ENCODE measurements around the gene EML6. TPM values are rescaled to one million over a fixed set of nuclear protein-coding genes. Genes with fewer than 3 reads are reported as not detected.

Gene EML6
- total and polyA plus RNA-seq, 2 of the 13 experiments (the other 11 are each of a cell fraction or from before 2014, with no cell fraction given): 17.2 to 32.4 TPM

DNA sequence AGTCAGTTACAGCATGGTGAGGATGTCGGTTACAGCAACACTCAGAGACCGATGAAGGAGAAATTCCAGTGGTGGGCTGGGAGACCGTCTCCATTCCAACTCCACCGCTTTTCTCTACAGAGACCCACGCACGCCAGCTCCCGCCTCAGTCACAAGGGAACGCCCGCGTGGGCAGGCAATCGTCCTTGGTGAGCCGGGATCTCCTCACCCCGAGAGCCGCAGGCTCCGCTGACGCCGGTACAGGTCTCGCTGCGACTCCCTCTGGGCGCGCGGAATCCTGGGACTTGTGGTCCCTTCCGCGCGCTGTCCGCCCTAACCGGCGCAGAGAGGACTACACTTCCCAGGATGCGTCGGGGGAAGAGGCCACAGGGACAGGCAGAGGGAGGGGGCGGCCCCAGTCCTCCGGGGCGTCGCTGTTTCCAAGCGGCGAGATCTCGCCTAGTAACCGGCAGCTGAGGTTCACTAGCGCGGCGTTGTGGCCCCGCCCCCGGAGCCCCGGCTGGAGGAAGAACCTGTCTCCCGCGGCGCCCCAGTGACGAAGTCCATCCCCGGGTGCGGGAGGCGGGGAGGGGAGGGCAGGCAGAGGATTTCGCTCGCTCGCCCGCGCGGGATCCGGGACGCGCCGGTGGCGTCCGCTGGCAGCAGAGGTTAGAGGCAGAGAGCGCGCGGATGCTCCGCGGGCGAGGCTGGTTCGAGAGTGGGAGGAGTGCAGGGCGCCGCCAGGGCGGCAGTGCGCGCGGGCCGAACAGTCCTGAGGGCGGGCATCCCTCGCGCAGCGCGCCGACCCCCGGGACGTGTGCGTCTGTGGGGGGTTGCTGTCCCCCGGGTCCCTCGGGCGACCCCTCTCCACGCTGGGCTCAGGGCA is at the start of gene EML6 (continued):
- no peak for TF ChIP-seq HNF1A (IDR thresholded peaks at IDR 0.05; ENCODE audit: low read depth)
- TF ChIP-seq HNF1A (CRISPR knock-in tag; IDR thresholded peaks at IDR 0.05; ENCODE audit: borderline replicate concordance): peak; percentile 90; the same call in 1 of the 2 replicates
- no peak for TF ChIP-seq ZNF672 (CRISPR knock-in tag; IDR thresholded peaks at IDR 0.05)
- TF ChIP-seq, protein P1, sequence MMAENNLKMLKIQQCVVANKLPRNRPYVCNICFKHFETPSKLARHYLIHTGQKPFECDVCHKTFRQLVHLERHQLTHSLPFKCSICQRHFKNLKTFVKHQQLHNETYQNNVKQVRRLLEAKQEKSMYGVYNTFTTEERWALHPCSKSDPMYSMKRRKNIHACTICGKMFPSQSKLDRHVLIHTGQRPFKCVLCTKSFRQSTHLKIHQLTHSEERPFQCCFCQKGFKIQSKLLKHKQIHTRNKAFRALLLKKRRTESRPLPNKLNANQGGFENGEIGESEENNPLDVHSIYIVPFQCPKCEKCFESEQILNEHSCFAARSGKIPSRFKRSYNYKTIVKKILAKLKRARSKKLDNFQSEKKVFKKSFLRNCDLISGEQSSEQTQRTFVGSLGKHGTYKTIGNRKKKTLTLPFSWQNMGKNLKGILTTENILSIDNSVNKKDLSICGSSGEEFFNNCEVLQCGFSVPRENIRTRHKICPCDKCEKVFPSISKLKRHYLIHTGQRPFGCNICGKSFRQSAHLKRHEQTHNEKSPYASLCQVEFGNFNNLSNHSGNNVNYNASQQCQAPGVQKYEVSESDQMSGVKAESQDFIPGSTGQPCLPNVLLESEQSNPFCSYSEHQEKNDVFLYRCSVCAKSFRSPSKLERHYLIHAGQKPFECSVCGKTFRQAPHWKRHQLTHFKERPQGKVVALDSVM (CRISPR knock-in tag; IDR thresholded peaks at IDR 0.05): peak; percentile 77
- no peak for TF ChIP-seq ZKSCAN5 (CRISPR knock-in tag; IDR thresholded peaks at IDR 0.05)
- TF ChIP-seq, protein P2, sequence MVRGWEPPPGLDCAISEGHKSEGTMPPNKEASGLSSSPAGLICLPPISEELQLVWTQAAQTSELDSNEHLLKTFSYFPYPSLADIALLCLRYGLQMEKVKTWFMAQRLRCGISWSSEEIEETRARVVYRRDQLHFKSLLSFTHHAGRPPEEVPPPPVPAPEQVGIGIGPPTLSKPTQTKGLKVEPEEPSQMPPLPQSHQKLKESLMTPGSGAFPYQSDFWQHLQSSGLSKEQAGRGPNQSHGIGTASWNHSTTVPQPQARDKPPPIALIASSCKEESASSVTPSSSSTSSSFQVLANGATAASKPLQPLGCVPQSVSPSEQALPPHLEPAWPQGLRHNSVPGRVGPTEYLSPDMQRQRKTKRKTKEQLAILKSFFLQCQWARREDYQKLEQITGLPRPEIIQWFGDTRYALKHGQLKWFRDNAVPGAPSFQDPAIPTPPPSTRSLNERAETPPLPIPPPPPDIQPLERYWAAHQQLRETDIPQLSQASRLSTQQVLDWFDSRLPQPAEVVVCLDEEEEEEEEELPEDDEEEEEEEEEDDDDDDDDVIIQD (CRISPR knock-in tag; IDR thresholded peaks at IDR 0.05; ENCODE audit: low read depth): peak; percentile 59; the same call in 1 of the 2 replicates
- peak; percentile 93 for TF ChIP-seq ZNF547 (CRISPR knock-in tag; IDR thresholded peaks at IDR 0.05)
- TF ChIP-seq, protein P3, sequence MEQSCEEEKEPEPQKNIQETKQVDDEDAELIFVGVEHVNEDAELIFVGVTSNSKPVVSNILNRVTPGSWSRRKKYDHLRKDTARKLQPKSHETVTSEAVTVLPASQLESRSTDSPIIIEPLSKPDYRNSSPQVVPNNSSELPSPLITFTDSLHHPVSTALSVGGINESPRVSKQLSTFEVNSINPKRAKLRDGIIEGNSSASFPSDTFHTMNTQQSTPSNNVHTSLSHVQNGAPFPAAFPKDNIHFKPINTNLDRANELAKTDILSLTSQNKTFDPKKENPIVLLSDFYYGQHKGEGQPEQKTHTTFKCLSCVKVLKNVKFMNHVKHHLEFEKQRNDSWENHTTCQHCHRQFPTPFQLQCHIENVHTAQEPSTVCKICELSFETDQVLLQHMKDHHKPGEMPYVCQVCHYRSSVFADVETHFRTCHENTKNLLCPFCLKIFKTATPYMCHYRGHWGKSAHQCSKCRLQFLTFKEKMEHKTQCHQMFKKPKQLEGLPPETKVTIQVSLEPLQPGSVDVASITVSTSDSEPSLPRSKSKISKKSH (CRISPR knock-in tag; IDR thresholded peaks at IDR 0.05; ENCODE audit: borderline replicate concordance): peak; percentile 96
- TF ChIP-seq DMAP1 (CRISPR knock-in tag; IDR thresholded peaks at IDR 0.05): peak; percentile 50; the same call in 1 of the 2 replicates
- peak; percentile 96 for TF ChIP-seq RFX5 (IDR thresholded peaks at IDR 0.05; ENCODE audit: low read depth, low read length)
- peak; percentile 92; the same call in 1 of the 2 replicates for TF ChIP-seq FOXK1 (CRISPR knock-in tag; IDR thresholded peaks at IDR 0.05; ENCODE audit: borderline replicate concordance, low read depth)
- TF ChIP-seq SUZ12 (IDR thresholded peaks at IDR 0.05; ENCODE audit: low read depth, low read length): peak; percentile 97
- peak in 1 of 2 experiments; percentile 57; a peak in 1 of 4 replicates for TF ChIP-seq ATF4 (CRISPR knock-in tag; IDR thresholded peaks at IDR 0.05)
- TF ChIP-seq MEF2D (CRISPR knock-in tag; IDR thresholded peaks at IDR 0.05): peak; percentile 66
- TF ChIP-seq MZF1 (CRISPR knock-in tag; IDR thresholded peaks at IDR 0.05; ENCODE audit: borderline replicate concordance): 0 out of 2 replicates have a peak, but pooled peaks have one; percentile 13
- peak; percentile 83 for TF ChIP-seq ZMAT3 (CRISPR knock-in tag; conservative IDR thresholded peaks at IDR 0.05)
- no peak for TF ChIP-seq NR2F6 (IDR thresholded peaks at IDR 0.05)
- no peak; the same call in none of the 2 replicates for TF ChIP-seq NR2F6 (CRISPR knock-in tag; IDR thresholded peaks at IDR 0.05)
- peak; percentile 71; the same call in 1 of the 2 replicates for TF ChIP-seq ZNF788 (CRISPR knock-in tag; IDR thresholded peaks at IDR 0.05; ENCODE audit: borderline replicate concordance)
